Measurements from ENCODE around the gene MATCAP1. TPM values are rescaled to one million over a fixed set of nuclear protein-coding genes. Genes with fewer than 3 reads are reported as not detected.

MATCAP1 gene
- total and polyA plus RNA-seq, 2 donors, result 5.2 to 24.6 TPM

DNA sequence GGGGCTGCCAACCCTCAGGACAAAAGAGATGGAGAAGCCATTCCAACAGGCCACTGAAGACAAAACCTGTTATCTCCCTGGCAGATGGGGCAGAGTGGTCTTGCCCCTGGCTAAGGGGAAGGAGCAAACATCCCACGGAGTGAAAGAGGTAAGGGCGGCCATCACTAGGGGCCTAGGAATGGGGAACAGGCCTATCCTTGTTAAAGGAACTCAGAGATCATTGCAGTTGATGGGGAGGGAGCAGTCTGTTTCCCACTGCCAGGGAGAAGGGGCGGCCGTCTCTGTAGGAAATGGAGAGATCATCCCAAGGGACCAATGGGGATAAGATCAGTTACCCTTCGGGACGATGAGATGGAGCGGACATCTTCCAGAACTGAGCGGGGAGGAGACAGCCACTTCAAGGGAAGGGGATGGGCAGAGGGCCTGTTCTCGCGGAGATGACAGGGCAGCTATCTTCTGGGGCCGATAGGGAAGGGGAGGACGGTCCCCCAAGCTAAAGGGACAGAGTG, 42.6 kb upstream of the MATCAP1 start:
- WGBS, result 13% methylated on average over 12 of the region's 12 CpGs
- H3K9me3 ChIP-seq (ENCODE audit: control insufficient read depth in 2 of 2, insufficient read depth in 1 of 2, low read length in 1 of 2), result no peaks in the 10 kb centered on the region

DNA sequence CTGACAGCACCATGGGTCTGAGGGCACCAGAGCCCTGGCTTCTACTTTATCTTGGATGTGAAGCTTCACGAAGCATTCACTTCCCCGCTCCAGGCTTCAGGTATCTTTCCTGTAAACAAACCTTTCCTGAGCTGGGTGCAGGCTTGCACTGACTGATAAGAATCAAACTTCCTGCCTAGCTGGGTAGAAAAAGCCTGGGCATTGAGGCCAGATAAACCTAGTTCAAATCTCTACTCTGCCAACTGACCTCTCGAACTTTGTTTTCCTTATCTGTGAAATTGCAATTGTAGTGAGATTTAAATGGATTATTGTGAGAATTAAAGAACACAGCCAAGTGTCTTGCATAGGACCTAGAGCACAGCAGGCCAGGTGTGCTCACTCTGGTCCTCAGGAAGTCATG, 40.2 kb upstream of the MATCAP1 start:
- Histone ChIP-seq H3K4me3 (ENCODE audit: low read length in 2 of 2) (no peak overlapping the region), H3K4me1 (ENCODE audit: control insufficient read depth in 2 of 2, insufficient read depth in 2 of 2, low read length in 2 of 2) (peaks cover 11 to 27% of the 10 kb centered on the region in 2 donors), H3K27me3 (ENCODE audit: control insufficient read depth in 2 of 2, insufficient read depth in 1 of 2, low read length in 1 of 2) (no peaks in the 10 kb centered on the region), H3K36me3 (ENCODE audit: control insufficient read depth in 2 of 2, insufficient read depth in 2 of 2, low read length in 1 of 2) (peaks cover 8 to 10% of the 10 kb centered on the region in 2 donors), H3K9me3 (ENCODE audit: control insufficient read depth in 2 of 2, insufficient read depth in 1 of 2, low read length in 1 of 2) (no peaks in the 10 kb centered on the region), H3K27ac (ENCODE audit: low read depth in 1 of 2, low read length in 1 of 2) (no peak overlapping the region)
- WGBS, result 55% methylated on average over 3 of the region's 3 CpGs
- DNase-seq (ENCODE audit: low read depth in 6 of 9, low spot score in 9 of 9), result no peak

More for the DNA sequence above, 42.6 kb upstream of the MATCAP1 start:
- DNase-seq (ENCODE audit: low read depth in 6 of 9, low spot score in 9 of 9), result no peak
- peak overlapping the region in 1 of 2 donors; percentile 67 for H3K27ac ChIP-seq (ENCODE audit: low read depth in 1 of 2, low read length in 1 of 2)
- H3K36me3 ChIP-seq (ENCODE audit: control insufficient read depth in 2 of 2, insufficient read depth in 2 of 2, low read length in 1 of 2), result peaks cover 31 to 33% of the 10 kb centered on the region in 2 donors
- peak overlapping the region; percentile 90 for H3K4me3 ChIP-seq (ENCODE audit: low read length in 2 of 2)
- peaks cover 11 to 27% of the 10 kb centered on the region in 2 donors for H3K4me1 ChIP-seq (ENCODE audit: control insufficient read depth in 2 of 2, insufficient read depth in 2 of 2, low read length in 2 of 2)
- no peaks in the 10 kb centered on the region for H3K27me3 ChIP-seq (ENCODE audit: control insufficient read depth in 2 of 2, insufficient read depth in 1 of 2, low read length in 1 of 2)

DNA sequence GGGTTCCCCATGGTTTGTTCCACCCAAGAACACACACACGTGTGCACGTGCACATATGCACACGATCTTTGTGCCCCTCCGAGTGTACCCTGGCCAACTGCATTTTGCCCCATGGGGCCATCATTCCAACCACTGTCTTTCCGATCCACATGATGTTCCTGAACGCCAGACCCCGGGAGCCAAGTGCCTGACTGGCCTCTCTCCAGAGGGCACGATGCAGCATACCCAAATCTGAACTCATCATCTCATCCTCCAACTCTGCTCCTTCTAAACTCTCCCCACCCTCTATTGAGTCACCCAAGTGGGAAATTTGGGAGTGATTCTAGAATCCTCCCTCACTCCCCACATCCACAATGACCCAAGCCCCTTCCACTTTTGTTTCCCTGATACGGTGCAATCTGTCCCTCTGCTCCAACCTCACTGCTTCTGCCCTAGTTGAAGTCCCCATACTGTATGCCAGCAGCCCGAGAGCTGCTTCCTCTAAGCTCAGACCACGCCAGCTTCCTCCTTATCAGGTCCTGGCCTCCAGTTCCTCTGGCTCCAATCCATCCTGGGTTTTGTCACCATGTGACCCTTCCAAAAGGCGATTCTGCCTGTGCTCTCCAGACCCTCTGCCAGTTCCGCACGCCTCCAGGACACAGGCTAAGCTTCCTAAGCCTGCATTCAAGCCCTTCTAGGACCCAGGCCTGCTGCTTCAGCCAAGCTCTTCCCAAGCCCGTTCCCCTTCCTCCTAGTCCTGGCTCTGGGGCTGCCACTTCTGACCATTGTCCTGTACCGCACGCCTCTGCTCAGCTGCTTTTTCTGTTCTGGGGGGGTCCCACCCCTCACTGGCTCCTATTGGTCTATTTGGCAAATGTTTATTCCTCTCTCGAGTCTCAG, 33.1 kb upstream of the MATCAP1 start:
- Histone ChIP-seq H3K27ac (ENCODE audit: low read depth in 1 of 2, low read length in 1 of 2) (no peak overlapping the region), H3K9me3 (ENCODE audit: control insufficient read depth in 2 of 2, insufficient read depth in 1 of 2, low read length in 1 of 2) (no peaks in the 10 kb centered on the region), H3K36me3 (ENCODE audit: control insufficient read depth in 2 of 2, insufficient read depth in 2 of 2, low read length in 1 of 2) (no peaks in the 10 kb centered on the region), H3K4me1 (ENCODE audit: control insufficient read depth in 2 of 2, insufficient read depth in 2 of 2, low read length in 2 of 2) (no peaks in the 10 kb centered on the region), H3K4me3 (ENCODE audit: low read length in 2 of 2) (no peak overlapping the region), H3K27me3 (ENCODE audit: control insufficient read depth in 2 of 2, insufficient read depth in 1 of 2, low read length in 1 of 2) (no peaks in the 10 kb centered on the region)
- WGBS, result 77% methylated on average over 18 of the region's 18 CpGs
- no peak for DNase-seq (ENCODE audit: low read depth in 6 of 9, low spot score in 9 of 9)

DNA sequence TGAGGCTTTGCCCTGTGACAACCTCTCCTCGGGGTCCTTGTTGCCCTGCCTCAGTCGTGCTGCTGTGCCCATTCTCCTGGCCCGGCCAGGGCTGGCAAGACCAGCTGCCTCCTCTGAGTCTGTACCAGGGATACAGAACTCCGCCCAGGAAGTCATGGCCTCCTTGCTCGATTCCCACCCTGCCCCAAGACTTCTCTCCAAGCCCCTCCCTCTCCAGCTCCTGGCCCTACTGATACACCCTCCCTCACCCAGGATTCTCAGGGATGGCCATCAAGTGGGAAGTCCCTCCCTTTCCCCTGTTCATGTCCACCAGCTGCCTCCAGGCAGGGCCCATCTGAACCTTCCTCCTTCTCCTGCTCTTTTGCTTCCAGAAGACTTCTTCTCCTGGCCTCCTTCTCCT, 31.9 kb upstream of the MATCAP1 start:
- Histone ChIP-seq H3K4me3 (ENCODE audit: low read length in 2 of 2) (no peak overlapping the region), H3K4me1 (ENCODE audit: control insufficient read depth in 2 of 2, insufficient read depth in 2 of 2, low read length in 2 of 2) (no peaks in the 10 kb centered on the region), H3K9me3 (ENCODE audit: control insufficient read depth in 2 of 2, insufficient read depth in 1 of 2, low read length in 1 of 2) (no peaks in the 10 kb centered on the region), H3K27me3 (ENCODE audit: control insufficient read depth in 2 of 2, insufficient read depth in 1 of 2, low read length in 1 of 2) (no peaks in the 10 kb centered on the region), H3K36me3 (ENCODE audit: control insufficient read depth in 2 of 2, insufficient read depth in 2 of 2, low read length in 1 of 2) (no peaks in the 10 kb centered on the region), H3K27ac (ENCODE audit: low read depth in 1 of 2, low read length in 1 of 2) (no peak overlapping the region)
- 80% methylated on average over 5 of the region's 5 CpGs for WGBS
- no peak for DNase-seq (ENCODE audit: low read depth in 6 of 9, low spot score in 9 of 9)

DNA sequence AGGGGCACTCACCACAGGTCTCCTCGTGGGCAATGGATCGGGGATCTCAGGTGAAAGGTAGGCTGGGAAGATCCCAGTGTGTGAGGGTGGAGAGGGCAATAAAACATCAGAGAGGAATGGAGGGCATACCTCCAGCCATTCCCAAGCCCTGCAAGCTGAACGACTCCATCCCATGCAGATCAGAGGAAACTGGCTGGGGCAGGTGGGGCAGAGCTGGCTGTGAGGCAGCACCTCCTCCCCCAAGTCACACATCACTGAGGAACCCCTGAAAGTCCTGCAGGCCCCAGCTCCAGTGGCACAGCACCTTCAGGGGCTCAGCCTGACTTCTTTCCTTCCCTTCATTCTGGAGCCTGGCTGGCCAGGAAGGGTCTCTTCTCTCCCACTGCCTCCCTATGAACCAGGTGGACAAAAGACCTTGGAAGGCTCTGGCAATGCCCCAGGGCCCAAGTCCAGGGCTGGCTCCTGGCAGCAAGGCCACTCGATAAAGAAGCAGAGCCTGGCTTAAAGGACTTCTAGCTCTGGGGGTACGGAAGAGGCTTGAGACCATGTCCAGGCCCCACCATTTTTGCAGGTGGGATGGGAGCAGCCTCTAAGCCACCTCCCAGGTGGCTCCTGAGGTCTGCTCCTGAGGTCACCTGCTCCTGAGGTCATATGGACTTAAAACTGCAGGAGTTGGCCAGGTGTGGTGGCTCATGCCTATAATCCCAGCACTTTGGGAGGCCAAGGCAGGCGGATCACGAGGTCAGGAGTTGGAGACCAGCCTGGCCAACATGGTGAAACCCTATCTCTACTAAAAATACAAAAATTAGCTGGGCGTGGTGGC, 29.6 kb upstream of the MATCAP1 start:
- 94% methylated on average over 8 of the region's 8 CpGs for WGBS
- no peaks in the 10 kb centered on the region for H3K27me3 ChIP-seq (ENCODE audit: control insufficient read depth in 2 of 2, insufficient read depth in 1 of 2, low read length in 1 of 2)
- no peak overlapping the region for H3K4me3 ChIP-seq (ENCODE audit: low read length in 2 of 2)
- no peak for DNase-seq (ENCODE audit: low read depth in 6 of 9, low spot score in 9 of 9)
- H3K4me1 ChIP-seq (ENCODE audit: control insufficient read depth in 2 of 2, insufficient read depth in 2 of 2, low read length in 2 of 2), result no peaks in the 10 kb centered on the region
- no peaks in the 10 kb centered on the region for H3K9me3 ChIP-seq (ENCODE audit: control insufficient read depth in 2 of 2, insufficient read depth in 1 of 2, low read length in 1 of 2)
- no peak overlapping the region for H3K27ac ChIP-seq (ENCODE audit: low read depth in 1 of 2, low read length in 1 of 2)
- no peaks in the 10 kb centered on the region for H3K36me3 ChIP-seq (ENCODE audit: control insufficient read depth in 2 of 2, insufficient read depth in 2 of 2, low read length in 1 of 2)

DNA sequence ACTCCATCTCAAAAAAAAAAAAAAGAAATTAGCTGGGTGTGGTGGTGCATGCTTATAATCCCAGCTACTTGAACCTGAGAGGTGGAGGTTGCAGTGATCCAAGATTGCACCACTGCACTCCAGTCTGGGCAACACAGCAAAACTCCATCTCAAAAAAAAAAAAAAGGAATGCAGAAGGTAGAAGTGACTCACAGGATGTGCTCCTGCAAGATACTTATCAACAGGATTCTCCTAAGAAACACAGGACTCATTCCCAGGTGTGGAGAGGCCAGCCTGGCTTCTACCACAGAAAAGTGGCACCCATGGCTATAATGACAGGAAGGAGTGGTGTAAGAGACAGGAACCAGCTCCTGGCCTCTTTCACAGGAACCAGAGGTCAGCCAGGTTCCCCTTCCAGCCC, 29.0 kb upstream of the MATCAP1 start:
- no peak for DNase-seq (ENCODE audit: low read depth in 6 of 9, low spot score in 9 of 9)
- Histone ChIP-seq H3K9me3 (ENCODE audit: control insufficient read depth in 2 of 2, insufficient read depth in 1 of 2, low read length in 1 of 2) (no peaks in the 10 kb centered on the region), H3K4me3 (ENCODE audit: low read length in 2 of 2) (no peak overlapping the region), H3K27me3 (ENCODE audit: control insufficient read depth in 2 of 2, insufficient read depth in 1 of 2, low read length in 1 of 2) (no peaks in the 10 kb centered on the region), H3K4me1 (ENCODE audit: control insufficient read depth in 2 of 2, insufficient read depth in 2 of 2, low read length in 2 of 2) (no peaks in the 10 kb centered on the region), H3K27ac (ENCODE audit: low read depth in 1 of 2, low read length in 1 of 2) (no peak overlapping the region), H3K36me3 (ENCODE audit: control insufficient read depth in 2 of 2, insufficient read depth in 2 of 2, low read length in 1 of 2) (no peaks in the 10 kb centered on the region)

DNA sequence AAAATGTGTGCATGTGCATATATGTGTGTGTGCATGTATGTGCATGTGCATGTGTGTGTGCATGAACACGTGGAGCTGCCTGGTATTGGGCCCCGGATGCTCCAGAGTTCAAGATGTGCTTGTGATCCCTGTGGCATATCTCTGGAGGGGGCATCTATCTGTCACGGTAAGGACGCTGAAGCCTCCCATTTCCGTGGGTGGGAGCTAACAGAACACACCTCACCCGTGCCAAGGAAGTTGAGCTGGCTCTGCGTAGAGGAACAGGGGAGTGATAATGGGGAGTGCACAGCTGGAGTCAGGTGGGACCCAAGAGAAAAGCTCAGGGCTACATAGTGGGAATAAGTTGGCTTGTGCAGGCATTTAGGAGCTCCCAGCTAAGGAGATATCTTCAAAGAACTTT, 27.9 kb upstream of the MATCAP1 start:
- Histone ChIP-seq H3K4me1 (ENCODE audit: control insufficient read depth in 2 of 2, insufficient read depth in 2 of 2, low read length in 2 of 2) (no peaks in the 10 kb centered on the region), H3K9me3 (ENCODE audit: control insufficient read depth in 2 of 2, insufficient read depth in 1 of 2, low read length in 1 of 2) (no peaks in the 10 kb centered on the region), H3K27ac (ENCODE audit: low read depth in 1 of 2, low read length in 1 of 2) (no peak overlapping the region), H3K27me3 (ENCODE audit: control insufficient read depth in 2 of 2, insufficient read depth in 1 of 2, low read length in 1 of 2) (no peaks in the 10 kb centered on the region), H3K36me3 (ENCODE audit: control insufficient read depth in 2 of 2, insufficient read depth in 2 of 2, low read length in 1 of 2) (peaks cover 0 to under 1% of the 10 kb centered on the region in 2 donors), H3K4me3 (ENCODE audit: low read length in 2 of 2) (no peak overlapping the region)
- DNase-seq (ENCODE audit: low read depth in 6 of 9, low spot score in 9 of 9), result no peak
- 93% methylated on average over 7 of the region's 7 CpGs for WGBS

DNA sequence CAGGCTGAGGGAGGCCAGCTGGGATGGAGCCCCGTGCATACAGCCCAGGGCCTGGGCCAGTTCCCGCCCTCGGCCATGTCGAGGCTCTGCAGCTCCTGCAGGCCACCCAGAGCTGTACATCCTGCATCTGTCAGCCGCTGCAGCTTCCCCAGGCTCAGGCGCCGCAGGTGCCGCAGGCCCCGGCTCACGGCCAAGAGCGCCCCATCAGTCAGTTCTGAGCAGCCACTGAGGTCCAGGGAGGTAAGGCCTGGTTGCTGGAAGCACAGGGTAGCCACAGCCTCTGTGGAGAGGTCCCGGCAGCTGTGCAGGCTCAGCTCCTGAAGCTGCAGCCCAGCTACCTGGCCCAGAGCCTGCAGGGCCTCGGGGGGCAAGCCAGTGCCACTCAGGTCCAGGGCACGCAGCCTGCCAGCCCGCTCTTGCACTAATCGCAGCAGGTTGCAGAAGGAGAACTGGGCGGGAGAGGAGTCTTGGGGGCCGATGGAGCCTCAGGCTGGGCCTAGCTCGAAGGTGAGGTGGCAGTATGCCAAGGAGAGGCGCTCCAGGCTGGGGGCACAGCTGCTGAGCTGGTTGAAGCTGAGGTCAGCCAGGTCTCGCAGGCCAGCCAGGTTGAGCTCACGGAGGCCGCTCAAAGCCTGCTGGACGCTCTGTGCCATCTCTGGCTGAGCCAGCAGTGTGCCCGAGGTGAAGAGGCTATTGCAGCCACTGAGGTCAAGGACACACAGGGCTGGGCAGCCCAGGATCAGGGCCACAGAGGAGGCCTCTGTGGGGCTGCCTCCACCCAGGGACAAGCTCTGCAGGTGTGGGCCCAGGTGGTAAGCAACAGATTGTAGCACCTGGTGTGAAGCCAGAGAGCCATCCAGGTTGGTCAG, 26.5 kb upstream of the MATCAP1 start:
- no peak for DNase-seq (ENCODE audit: low read depth in 6 of 9, low spot score in 9 of 9)
- Histone ChIP-seq H3K27me3 (ENCODE audit: control insufficient read depth in 2 of 2, insufficient read depth in 1 of 2, low read length in 1 of 2) (no peaks in the 10 kb centered on the region), H3K4me3 (ENCODE audit: low read length in 2 of 2) (no peak overlapping the region), H3K4me1 (ENCODE audit: control insufficient read depth in 2 of 2, insufficient read depth in 2 of 2, low read length in 2 of 2) (no peaks in the 10 kb centered on the region), H3K9me3 (ENCODE audit: control insufficient read depth in 2 of 2, insufficient read depth in 1 of 2, low read length in 1 of 2) (no peaks in the 10 kb centered on the region), H3K36me3 (ENCODE audit: control insufficient read depth in 2 of 2, insufficient read depth in 2 of 2, low read length in 1 of 2) (peaks cover 0 to 6% of the 10 kb centered on the region in 2 donors), H3K27ac (ENCODE audit: low read depth in 1 of 2, low read length in 1 of 2) (no peak overlapping the region)
- WGBS, result 97% methylated on average over 25 of the region's 25 CpGs
